GM18907 (cell line): ENCODE measurements around the gene SMIM44.
"Not testable (repeated sequence)": the region's sequence is repeated elsewhere in the genome, so short reads cannot be mapped to it uniquely, and the experiment has no call there.

ENCODE experiments used
- ATAC-seq: cut with Tn5 transposase; IDR thresholded peaks from one replicate; pipeline ENCODE4 v1.9.1; 2021; ENCODE audit warnings: mild to moderate bottlenecking, moderate library complexity; ENCODE audit not compliant: unreplicated experiment

SMIM44 gene

DNA sequence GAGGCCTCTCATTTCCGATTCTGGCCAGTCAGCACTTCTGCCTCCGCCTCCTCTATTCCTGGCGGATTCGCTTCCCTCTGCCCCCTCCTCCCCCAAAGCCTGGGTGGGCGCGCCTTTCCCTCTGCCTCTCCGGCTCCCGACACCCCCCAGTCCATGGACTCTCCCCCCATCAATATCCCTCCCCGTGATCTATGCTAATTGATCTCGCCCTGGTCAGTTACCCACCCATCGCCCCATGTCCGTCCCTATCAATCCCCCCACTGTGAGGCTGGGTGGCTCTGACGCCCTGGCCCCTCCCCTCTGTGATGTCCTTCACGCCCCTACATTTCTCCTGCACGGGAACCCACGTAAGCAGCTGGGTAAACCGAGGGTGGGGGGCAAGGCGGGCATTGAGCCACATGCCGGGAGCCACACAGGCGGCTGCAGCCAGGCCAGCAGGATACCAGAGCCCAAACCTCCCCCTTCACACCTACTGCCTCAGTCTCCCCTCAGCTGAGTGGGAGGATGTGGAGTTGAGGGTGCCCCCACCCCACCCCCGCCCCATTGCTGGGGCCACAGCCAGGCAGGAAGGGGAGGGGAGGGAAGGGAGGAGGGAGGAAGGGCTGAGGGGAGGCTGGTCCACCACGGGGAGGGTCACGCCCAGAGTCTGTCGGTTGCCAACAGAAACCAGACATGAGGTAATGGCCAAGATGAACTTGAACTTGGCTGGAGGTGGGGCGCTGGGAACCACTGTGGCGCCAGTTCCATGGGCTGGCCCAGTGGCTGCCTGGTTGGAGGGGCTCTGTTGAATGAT, 24.0 kb downstream of the SMIM44 start:
- ATAC-seq, result no peak

DNA sequence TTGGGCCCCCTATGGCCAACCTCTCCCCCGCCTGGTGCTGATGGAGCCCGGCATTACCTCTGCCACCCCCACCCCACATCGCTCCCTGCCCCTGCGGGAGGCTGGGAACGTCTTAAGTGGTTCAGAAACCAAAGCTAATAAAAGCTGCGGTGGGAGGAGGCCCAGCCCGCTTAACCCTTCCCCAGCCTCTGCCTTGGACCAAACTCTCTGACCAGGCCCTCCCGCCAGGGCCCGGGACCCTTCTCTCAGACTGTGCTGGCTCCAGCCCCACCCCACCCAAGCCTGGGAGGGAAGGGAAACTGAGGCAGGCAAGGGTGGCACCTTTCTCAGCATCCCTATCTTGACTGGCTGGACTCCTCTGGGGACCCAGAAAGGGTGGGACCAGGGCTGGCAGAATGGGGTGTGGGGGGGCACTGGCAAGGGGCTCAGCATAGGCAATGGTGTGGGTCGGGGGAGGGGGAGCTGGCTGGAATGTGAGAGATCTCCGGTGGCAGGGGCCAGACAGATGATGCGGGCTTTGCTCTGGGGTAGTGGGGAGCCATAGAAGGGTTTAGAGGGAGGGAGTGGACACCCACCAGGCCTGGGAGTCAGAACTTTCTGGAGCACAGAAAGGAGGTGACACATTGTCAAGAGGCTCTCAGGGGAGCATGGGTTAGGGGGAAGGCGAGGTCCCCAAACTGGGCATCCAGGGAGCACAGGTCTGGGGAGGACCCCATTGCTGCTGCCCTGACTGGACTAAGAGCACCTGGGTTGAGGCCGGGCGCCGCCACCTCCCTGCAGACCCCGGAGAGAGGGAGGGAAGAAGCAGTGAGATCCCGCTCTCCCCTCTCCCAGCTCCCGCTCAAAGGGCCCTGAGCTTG, 24.8 kb downstream of the SMIM44 start:
- ATAC-seq, result no peak

DNA sequence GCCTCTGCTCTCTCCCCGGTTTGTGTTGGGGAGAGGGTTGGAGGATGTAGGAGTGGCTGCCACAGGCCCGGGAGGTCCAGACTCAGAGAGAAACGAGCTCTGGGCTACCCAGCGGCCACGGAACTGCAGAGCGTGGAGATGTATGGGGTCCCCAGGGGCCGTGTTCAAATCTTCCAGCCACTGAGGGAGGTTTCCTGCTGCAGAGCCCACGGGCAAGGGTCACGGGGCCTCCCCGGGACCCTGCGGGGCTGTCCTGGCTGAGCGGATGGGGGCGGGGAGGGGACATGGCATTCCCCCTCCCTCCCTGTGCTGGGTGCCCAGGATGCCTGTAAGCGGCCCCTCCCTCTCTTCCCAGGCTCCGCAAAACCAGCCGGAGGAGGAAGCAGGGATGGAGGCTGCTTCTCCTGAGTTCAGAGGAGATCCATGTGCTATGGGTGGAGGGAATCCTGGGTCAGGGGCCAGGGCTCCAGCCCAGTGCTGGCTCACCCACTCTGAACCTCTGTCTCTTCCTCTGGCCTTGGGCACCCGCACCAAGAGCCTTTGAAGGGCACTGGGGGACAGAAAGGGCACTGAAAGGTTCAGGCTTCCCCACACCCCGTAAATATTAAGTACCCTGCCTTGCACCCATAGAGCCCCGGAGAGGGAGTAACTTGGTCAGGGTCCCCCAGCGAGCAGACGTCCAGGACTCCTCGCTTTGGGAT, 25.6 kb downstream of the SMIM44 start:
- ATAC-seq, result no peak

DNA sequence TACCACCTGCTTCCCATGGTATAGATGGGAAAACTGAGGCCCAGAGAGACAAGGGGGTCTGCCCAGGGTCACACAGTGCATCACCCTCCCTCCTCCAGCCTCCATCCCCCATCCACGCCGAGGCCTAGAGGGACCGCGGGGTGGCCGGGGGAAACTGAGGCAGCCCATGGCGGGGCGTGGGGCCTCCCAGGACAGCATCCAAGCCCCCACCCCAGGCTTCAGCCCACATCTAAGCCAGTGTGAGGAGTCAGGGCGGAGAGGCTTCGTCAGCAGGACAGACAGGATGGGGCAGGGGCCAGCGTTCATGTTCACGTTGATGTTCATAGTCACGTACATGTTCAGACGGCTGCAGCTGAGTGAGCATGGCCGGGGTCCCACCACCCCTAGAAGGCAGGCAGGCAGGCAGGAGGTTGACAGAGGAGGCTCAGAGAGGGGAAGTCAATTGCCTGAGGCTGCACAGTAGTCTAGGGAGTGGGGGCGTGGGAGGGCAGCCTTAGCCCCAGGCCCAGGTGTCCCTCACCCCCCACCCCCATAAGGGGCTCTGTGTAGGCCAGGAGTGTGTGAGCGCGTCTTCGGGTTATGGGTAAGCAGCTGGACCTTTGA, 26.2 kb downstream of the SMIM44 start:
- ATAC-seq, result no peak

DNA sequence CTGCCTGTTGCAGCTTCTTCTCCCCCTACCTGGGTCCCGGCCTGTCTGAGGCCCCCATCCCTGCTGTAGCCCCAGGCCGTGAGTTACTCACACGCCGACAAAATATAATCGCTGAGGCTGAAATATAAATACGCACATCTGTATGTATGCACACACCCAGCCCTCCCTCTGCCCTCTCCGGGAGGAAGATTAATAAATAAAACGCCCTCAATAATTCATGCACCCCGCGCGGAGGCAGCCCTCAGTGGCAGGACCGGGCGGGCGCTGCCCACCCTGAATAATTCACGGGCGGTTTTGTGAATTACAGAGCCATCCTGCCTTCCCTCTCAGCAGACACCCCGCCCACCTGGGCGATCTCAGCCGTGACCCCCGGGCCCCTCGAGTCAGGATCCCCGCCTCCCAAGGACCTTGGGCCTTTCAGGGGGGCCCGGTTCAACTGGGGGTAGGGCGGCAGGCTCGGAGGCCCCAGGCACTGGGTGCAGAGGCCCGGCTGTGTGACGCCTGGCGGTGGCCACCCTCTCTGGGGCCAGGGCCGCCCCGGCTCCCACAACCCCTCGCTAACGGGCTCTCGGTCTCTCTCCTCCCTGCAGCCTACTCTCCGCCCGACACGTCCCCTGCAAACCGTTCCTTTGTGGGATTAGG, 27.2 kb downstream of the SMIM44 start:
- no peak for ATAC-seq

DNA sequence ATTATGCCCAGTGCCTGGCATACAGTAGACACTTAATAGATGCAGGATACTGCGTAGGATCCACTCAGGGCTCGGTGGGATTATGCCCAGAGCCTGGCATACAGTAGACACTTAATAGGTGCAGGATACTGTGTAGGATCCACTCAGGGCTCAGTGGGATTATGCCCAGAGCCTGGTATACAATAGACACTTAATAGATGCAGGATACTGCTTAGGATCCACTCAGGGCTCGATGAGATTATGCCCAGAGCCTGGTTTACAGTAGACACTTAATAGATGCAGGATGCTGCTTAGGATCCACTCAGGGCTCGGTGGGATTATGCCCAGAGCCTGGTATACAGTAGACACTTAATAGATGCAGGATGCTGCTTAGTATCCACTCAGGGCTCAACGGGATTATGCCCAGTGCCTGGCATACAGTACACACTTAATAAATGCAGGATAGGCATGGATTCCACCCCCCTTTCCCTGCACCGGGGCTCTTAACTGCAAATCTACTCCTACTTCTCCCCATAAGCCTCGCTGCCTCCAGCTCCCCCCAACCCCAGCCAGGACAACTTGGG, 27.8 kb downstream of the SMIM44 start:
- ATAC-seq, result no peak

DNA sequence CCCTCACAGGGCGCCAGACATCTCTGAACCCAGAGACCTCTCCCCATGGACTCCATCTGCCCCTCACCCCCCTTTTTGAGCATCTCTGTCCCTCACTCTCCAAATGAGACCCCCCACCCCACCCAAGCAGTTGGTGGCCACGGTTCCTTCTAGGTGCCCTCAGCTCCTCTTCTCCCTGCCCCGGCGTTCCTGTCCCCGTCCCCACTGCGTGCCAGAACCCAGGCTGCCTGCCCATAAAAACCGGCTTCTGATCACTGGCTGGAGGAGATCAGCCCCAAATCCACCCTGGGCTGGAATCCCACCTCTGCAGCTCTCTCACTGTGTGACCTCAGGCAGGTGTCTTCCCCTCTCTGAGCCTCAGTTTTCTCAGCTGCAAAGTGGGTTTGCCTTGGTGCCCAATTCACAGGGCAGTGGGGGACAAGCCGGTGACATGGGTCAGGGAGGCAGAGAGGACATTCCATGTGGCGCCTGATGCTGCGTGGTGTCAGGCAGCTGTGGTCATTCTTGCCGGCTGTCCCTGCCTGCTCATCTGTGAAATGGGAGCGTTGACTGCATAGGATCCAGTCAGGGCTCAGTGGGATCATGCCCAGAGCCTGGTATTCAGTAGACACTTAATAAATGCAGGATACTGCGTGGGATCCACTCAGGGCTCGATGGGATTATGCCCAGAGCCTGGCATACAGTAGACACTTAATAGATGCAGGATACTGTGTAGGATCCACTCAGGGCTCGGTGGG, 28.4 kb downstream of the SMIM44 start:
- no peak for ATAC-seq

DNA sequence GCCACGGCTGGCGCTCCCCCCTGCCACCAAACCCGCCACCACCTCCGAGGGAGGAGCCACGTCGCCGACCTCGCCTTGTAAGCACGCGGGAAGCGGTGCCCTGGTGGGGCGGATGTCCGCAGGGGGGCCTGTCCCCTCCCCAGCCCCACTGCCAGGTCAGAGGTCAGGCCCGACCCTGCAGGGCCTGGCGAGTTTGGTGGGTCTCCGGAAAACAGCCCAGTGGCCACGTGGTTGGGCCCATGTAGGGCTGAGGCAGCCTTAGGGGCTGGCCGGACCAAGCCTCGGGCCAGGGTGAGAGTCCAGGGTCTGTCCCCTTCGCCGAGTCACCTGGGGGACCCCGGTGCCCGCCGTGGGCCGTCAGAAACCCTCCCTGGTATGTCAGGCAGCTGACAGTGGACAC, 29.4 kb downstream of the SMIM44 start:
- no peak for ATAC-seq

DNA sequence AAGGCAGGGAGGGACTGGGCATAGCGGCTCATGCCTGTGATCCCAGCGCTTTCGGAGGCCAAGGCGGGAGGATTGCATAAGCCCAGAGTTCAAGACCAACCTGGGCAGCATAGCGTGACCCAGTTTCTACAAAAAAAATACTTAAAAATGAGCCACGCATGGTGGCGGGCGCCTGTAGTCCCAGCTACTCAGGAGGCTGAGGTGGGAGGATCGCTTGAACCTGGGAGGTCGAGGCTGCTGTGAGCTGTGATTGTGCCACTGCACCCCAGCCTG, 30.4 kb downstream of the SMIM44 start:
- not testable (repeated sequence) for ATAC-seq

DNA sequence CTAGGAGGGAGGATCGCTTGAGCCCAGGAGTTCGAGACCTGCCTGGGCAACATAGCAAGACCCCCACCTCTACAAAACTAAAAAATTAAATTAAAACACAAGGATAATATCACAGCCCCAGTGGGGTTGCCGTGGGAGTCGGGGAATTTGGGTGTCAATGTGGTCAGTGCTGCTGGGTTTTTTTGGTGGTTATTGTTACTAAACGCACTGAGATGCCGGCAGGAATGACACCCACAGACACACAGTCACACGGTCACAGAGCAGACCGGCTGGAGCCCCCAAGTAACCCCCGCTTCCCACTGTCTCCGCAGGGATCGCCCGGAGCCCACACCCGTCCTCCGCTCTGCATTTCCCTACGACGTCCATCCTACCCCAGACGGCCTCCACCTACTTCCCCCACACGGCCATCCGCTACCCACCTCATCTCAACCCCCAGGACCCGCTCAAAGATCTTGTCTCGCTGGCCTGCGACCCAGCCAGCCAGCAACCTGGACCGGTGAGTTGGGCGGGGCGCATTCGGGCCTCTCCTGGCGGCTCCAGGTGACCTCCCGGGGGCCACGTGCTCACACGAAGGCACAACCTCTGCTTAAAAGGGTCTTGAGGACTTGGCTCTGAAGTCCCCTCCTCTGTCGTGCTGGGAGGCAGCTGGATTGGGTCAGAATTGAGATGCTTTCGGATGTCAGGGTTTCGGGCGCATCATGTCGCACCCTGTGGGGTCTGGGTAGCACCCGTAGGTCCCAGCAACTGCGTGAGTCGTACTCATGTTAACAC, 30.9 kb downstream of the SMIM44 start:
- ATAC-seq, result no peak

DNA sequence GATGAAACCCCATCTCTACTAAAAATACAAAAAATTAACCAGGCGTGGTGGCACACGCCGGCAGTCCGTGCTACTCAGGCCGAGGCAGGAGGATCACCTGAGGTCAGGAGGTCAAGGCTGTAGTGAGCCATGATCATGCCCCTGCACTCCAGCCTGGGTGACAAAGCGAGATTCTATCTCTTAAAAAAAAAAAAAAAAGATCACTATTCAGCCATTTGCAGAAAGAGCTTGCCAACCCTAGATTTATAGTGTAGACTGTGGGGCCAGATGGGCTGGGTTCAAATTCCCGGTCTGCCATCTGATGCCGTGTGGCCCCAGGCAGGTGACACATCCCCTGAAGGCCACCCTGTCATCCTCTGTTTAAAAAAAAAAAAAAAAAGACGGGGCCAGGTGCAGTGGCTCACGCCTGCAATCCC, 31.8 kb downstream of the SMIM44 start:
- ATAC-seq, result no peak

DNA sequence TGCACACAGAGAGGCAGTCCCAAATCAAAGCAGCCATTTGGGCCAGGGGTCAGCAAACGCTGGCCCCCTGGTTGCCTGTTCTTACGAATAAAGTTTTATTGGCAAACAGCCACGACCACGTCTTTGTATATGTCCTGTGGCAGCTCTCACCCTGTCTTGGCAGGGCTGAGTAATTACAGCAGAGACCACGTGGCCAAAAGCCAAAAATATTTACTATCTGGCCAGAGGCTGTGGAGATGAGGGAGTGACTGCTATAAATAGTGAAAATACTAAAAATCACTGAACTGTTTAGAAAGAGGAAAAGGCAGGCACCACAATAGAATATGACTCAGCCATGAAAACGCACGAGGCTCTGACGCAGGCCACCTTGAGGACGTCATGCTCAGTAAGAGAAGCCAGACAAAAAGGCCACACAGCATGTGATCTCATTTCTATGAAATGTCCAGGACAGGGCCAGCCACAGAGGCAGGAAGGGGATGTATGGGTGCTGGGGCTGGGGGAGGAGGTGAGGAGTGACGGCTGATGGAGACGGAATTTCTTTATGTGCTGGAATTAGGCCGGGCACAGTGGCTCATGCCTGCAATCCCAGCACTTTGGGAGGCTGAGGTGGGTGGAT, 32.3 kb downstream of the SMIM44 start:
- ATAC-seq, result no peak

DNA sequence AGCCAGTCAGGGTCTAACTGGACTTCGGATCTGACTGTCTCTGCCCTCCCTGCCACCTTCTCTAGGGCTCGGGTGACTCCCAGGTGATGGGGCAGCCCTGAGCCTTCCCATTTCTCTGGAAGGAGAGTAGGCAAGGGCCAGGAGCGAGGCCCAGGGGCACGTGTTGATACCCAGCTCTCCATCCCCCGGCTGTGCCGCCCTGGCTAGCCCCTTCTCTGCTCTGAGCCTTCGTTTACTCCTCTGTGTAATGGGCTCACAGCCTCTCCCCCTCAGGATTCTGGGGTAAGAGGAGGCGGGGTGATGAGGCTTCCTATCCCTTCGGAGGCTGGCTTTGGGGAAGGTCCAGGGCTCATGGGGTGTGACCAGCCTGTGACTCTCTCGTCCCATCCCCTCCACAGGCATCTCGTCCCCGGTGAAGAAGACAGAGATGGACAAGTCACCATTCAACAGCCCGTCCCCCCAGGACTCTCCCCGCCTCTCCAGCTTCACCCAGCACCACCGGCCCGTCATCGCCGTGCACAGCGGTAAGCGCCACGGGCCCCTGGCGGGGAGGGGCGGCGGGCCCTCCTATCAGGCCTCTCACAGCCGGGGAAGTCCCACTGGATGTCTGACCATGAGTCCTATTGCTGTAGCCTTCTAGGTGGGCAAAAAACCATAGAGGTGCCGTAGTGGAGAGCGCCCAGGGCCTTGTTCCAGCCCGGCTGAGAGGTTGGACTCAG, 34.5 kb downstream of the SMIM44 start:
- no peak for ATAC-seq

DNA sequence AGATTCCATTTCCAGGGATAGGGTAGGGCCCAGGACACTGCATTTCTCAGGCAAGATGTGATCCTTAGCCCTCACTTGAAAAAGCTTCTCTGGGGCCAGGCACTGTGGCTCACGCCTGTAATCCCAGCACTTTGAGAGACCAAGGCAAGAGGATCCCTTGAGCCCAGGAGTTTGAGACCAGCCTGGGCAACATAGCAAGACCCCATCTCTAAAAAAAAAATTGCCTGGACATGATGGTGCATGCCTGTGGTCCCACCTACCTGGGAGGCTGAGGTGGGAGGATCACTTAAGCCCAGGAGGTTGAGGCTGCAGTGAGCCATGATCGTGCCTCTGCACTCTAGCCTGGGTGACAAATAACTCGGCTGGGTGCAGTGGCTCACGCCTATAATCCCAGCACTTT, 36.6 kb downstream of the SMIM44 start:
- not testable (repeated sequence) for ATAC-seq

DNA sequence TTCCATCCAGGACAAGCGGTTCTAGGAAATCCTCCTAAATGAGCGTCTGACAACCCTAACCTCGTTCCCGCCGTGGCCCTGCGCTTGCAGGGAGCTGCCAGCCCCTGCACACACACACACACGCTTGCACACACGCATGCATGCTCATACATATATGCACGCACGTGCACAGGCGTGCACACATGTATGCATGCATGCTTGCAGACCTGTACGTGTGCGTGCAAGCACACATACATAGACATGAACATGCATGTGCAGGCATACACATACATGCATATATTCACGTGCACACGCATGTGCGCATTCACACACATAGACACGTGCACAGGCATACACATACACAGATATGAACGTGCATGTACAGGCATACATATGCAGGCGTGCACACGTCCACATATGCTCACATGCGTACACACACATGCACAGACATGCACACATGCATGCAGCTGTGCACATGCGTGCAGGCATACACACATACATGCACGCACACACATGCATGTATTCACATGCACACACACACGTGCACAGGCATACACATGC, 38.5 kb downstream of the SMIM44 start:
- no peak for ATAC-seq

DNA sequence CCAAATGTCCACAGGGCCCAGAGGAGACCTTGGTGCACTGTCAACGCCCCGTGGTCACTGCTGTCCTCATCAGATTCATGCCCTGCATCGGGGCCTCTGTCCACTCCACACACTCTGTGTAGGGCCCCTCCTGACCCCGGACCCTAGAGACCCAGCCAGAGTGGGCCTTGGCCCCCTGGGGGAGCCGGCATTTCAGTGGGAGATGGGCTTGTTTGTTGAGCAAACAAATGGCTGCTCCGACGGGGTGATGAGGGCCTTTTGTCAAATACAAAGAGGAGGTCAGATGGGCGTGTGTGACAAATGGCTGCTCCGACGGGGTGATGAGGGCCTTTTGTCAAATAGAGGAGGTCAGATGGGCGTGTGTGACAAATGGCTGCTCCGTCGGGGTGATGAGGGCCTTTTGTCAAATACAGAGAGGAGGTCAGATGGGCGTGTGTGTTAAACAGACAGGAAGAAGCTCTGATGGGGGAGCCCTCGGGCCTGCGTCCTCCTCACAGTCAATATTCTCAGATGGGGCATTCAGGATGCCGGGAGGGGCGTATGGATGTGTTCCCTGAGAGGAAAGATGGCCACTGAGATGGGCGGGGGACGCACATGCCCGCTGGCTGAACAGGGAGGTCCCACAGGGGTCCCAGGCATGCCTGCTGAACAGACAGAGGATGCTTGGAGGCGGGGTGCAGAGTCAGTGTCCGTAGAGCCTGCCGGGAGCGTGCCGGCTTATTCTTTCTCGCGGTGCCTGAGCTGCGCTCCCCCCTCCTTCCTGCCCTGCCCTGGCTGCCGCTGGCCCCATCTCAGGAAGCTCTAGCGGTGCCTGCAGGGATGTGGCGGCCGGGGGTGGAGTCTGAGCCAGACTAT, 39.2 kb downstream of the SMIM44 start:
- no peak for ATAC-seq
